GM12872 (cell line): ENCODE measurements around the gene ENPEP.

Source experiments
- CTCF ChIP-seq: IDR thresholded peaks from 3 replicates; pipeline ENCODE4 v1.5.1; 2011; ENCODE audit warnings: low read depth, mild to moderate bottlenecking, low read length, moderate library complexity; ENCODE audit not compliant: insufficient read depth

ENPEP gene

GRCh38 chr4:110489901-110490508, 14.1 kb downstream of the ENPEP start:
- TF ChIP-seq CTCF = no peak

GRCh38 chr4:110492522-110492921, 16.6 kb downstream of the ENPEP start:
- TF ChIP-seq CTCF = no peak

- no peak for TF ChIP-seq CTCF
These were observed 17.6 kb downstream of the ENPEP start for GRCh38 chr4:110493520-110493919.

DNA sequence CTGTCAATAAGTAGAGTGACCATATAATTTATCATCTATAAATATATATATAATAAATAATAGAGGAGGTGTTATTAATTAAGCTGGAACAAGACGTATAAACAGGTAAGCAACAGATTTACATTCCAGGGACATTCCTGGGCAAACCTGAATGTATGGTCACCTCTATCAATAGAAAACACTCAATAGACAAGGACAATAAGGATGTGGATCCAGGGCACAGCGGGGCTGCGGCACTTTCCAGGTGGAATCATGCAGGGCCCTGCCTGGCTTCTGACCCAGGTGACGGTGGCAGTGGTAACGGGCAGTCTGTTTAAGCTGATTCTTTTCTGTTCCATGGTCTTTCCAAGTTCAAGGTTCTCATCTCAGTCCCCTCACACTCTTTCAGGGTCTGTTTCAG, 22.5 kb downstream of the ENPEP start:
- no peak for TF ChIP-seq CTCF

DNA sequence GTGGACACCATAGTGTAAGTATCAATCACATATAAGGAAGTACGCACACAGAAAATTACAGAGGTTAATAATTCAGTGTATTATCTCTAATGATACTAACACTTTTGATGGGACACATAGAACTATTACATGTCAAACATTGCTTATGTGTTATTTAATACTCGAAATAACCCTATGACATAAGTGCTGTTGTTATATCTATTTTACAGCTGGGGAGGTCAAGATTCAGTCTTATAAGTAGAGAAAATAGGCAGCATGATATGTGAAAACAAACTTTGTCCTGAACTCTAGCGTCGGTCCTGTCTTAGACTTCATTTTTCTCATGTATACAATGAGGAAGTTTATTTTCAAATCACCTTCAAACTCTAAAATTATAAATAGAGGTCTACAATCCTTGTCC, 23.2 kb downstream of the ENPEP start:
- TF ChIP-seq CTCF = no peak

GRCh38 chr4:110501826-110502225, 25.9 kb downstream of the ENPEP start:
- no peak for TF ChIP-seq CTCF

- TF ChIP-seq CTCF = no peak
These were observed 27.5 kb downstream of the ENPEP start for GRCh38 chr4:110503270-110504083.
